Glutamatergic neuron (in vitro differentiated cells): ENCODE measurements around the gene LANCL1. TPM values are rescaled to one million over a fixed set of nuclear protein-coding genes. Genes with fewer than 3 reads are reported as not detected.

Source experiments
- DNase-seq: peaks from one replicate; pipeline ENCODE4 v3.0.0; 2022
- H3K27ac Mint-ChIP-seq: one replicate; pipeline ENCODE4 v1.8.0; 2020; ENCODE audit warnings: mild to moderate bottlenecking, mixed read lengths, inconsistent platforms; ENCODE audit not compliant: unreplicated experiment
- H3K27me3 Mint-ChIP-seq: one replicate; pipeline ENCODE4 v1.8.0; 2020; ENCODE audit warnings: mild to moderate bottlenecking, moderate library complexity, mixed read lengths, inconsistent platforms; ENCODE audit not compliant: unreplicated experiment
- H3K36me3 Mint-ChIP-seq: one replicate; pipeline ENCODE4 v1.8.0; 2020; ENCODE audit warnings: mild to moderate bottlenecking, mixed read lengths, inconsistent platforms; ENCODE audit not compliant: unreplicated experiment
- H3K4me1 Mint-ChIP-seq: one replicate; pipeline ENCODE4 v1.8.0; 2020; ENCODE audit warnings: mild to moderate bottlenecking, low read depth, mixed read lengths, inconsistent platforms; ENCODE audit not compliant: unreplicated experiment
- H3K4me3 Mint-ChIP-seq: one replicate; pipeline ENCODE4 v1.8.0; 2020; ENCODE audit warnings: mild to moderate bottlenecking, mixed read lengths, inconsistent platforms; ENCODE audit not compliant: unreplicated experiment
- H3K9me3 Mint-ChIP-seq: one replicate; pipeline ENCODE4 v1.8.0; 2020; ENCODE audit warnings: mild to moderate bottlenecking, moderate library complexity, mixed read lengths, inconsistent platforms; ENCODE audit not compliant: unreplicated experiment
- CTCF ChIP-seq: fragments of 200-600 bp; sonication (generic); IDR thresholded peaks from one replicate; pipeline ENCODE4 v1.5.0; 2021; ENCODE audit not compliant: partially characterized antibody, unreplicated experiment
- total RNA-seq: library from RNA; stranded (reverse); fragmentation: NEBNext Ultra II Directional; extraction: Animal tissue kit (Norgen Biotek cat#: 25700); gene quantifications from one replicate; pipeline ENCODE4 v1.2.1, GENCODE V29; 2021; ENCODE audit not compliant: unreplicated experiment

LANCL1 gene
- total RNA-seq, 1 donor from 2014 or later: 72.4 TPM

GRCh38 chr2:210517264-210517663 lies 40.7 kb upstream of the LANCL1 start:
- no peaks in the 10 kb centered on the region for H3K4me1 Mint-ChIP-seq
- no peak for TF ChIP-seq CTCF
- no peaks in the 10 kb centered on the region for H3K36me3 Mint-ChIP-seq
- no peaks in the 10 kb centered on the region for H3K27me3 Mint-ChIP-seq
- H3K4me3 Mint-ChIP-seq: no peak overlapping the region
- no peak overlapping the region for H3K27ac Mint-ChIP-seq
- peaks cover 2% of the 10 kb centered on the region for H3K9me3 Mint-ChIP-seq
- no peak for DNase-seq

GRCh38 chr2:210515911-210516310 lies 39.4 kb upstream of the LANCL1 start:
- H3K36me3 Mint-ChIP-seq: no peaks in the 10 kb centered on the region
- no peaks in the 10 kb centered on the region for H3K4me1 Mint-ChIP-seq
- no peak overlapping the region for H3K27ac Mint-ChIP-seq
- no peak for DNase-seq
- no peak for TF ChIP-seq CTCF
- no peak overlapping the region for H3K4me3 Mint-ChIP-seq
- no peaks in the 10 kb centered on the region for H3K27me3 Mint-ChIP-seq
- peaks cover 2% of the 10 kb centered on the region for H3K9me3 Mint-ChIP-seq

- no peak for DNase-seq
- H3K9me3 Mint-ChIP-seq: peaks cover 9% of the 10 kb centered on the region
- no peak for TF ChIP-seq CTCF
Measured at GRCh38 chr2:210503725-210504191, 27.2 kb upstream of the LANCL1 start.

GRCh38 chr2:210503001-210503623 lies 26.6 kb upstream of the LANCL1 start:
- peak; percentile 89 for TF ChIP-seq CTCF
- H3K9me3 Mint-ChIP-seq: peaks cover 9% of the 10 kb centered on the region

More at GRCh38 chr2:210503725-210504191, 27.2 kb upstream of the LANCL1 start:
- Mint-ChIP-seq H3K4me3 (no peak overlapping the region), H3K27me3 (no peaks in the 10 kb centered on the region), H3K4me1 (no peaks in the 10 kb centered on the region), H3K36me3 (peaks cover 16% of the 10 kb centered on the region), H3K27ac (peak overlapping the region; percentile 48)

GRCh38 chr2:210496512-210496911 lies 20.0 kb upstream of the LANCL1 start:
- H3K4me1 Mint-ChIP-seq: no peaks in the 10 kb centered on the region
- no peak for TF ChIP-seq CTCF
- H3K4me3 Mint-ChIP-seq: no peak overlapping the region
- DNase-seq: no peak
- H3K9me3 Mint-ChIP-seq: peaks cover 5% of the 10 kb centered on the region
- no peak overlapping the region for H3K27ac Mint-ChIP-seq
- H3K27me3 Mint-ChIP-seq: no peaks in the 10 kb centered on the region
- H3K36me3 Mint-ChIP-seq: peaks cover 8% of the 10 kb centered on the region

More at GRCh38 chr2:210503001-210503623, 26.6 kb upstream of the LANCL1 start:
- Mint-ChIP-seq H3K27me3 (no peaks in the 10 kb centered on the region), H3K4me1 (no peaks in the 10 kb centered on the region), H3K36me3 (peaks cover 16% of the 10 kb centered on the region), H3K27ac (no peak overlapping the region), H3K4me3 (no peak overlapping the region)
- peak; percentile 70 for DNase-seq
